ENCODE data around the gene HYAL3. TPM values are rescaled to one million over a fixed set of nuclear protein-coding genes. Genes with fewer than 3 reads are reported as not detected.

Gene HYAL3
- total and polyA plus RNA-seq, 2 of the 13 experiments (the other 11 are each of a cell fraction or from before 2014, with no cell fraction given) = 5.5 to 10.4 TPM

GRCh38 chr3:50275141-50275995 lies 23.8 kb downstream of the HYAL3 start:
- no peak overlapping the region for H3K9ac ChIP-seq (ENCODE audit: insufficient read depth, low read depth, low read length)
- no peaks in the 10 kb centered on the region for H3K9me3 ChIP-seq (ENCODE audit: low read length)
- intact Hi-C loops (cut with micrococcal nuclease; ENCODE audit: unreplicated experiment) (no loop called here), in situ Hi-C loops (cut with HindIII; ENCODE audit: extremely low pct_ligation_motif_present, low pct_unique_long_range_greater_than_20kb) (loop anchor here (10.0 kb wide), 1 partner anchor 81 kb away; the partner anchor contains the start of gene GNAT1)
- no peaks in the 10 kb centered on the region; a peak in 1 of 5 replicates for H3K27me3 ChIP-seq (ENCODE audit: control insufficient read depth in 1 of 2, insufficient read depth in 2 of 2, low read length in 2 of 2)
- H3K4me3 ChIP-seq (replicated peaks in 1 of 3; ENCODE audit: insufficient read depth in 1 of 3, low read depth in 2 of 3, low read length in 3 of 3) = no peak overlapping the region
- ChIA-PET CTCF (ENCODE audit: low intra/inter-chr PET ratio, low total read pairs) (interaction anchor here (1.9 to 6.4 kb wide), 3 partner anchors 16 to 49 kb away, joined by 10 to 81 read pairs (median 63); no protein-coding TSS in a partner anchor), POLR2A (interaction anchor here (0.8 to 1.7 kb wide), 3 partner anchors 10 to 15 kb away, joined by 3 to 7 read pairs (median 4); no protein-coding TSS in a partner anchor)
- peaks cover 59% of the 10 kb centered on the region for H3K4me1 ChIP-seq (ENCODE audit: insufficient read depth, low read length)
- BruUV-seq (replicated peaks) = no TSS peak
- TF ChIP-seq AGO2 (optimal IDR thresholded peaks at IDR 0.05; ENCODE audit: low read depth, low read length) = peak; percentile 69
- TF ChIP-seq HBP1 (CRISPR knock-in tag; IDR thresholded peaks at IDR 0.05; ENCODE audit: low read depth) = no peak
- TF ChIP-seq FOXK2 (IDR thresholded peaks at IDR 0.05) = no peak
- no peak for TF ChIP-seq ZFP41 (CRISPR knock-in tag; IDR thresholded peaks at IDR 0.05; ENCODE audit: borderline replicate concordance)
- TF ChIP-seq ZSCAN5A (CRISPR knock-in tag; IDR thresholded peaks at IDR 0.05; ENCODE audit: borderline replicate concordance) = no peak
- TF ChIP-seq SNRNP70 (IDR thresholded peaks at IDR 0.05; ENCODE audit: low read depth, low read length) = no peak
- peak; percentile 75 for TF ChIP-seq RBFOX2 (IDR thresholded peaks at IDR 0.05; ENCODE audit: low read depth, low read length)
- TF ChIP-seq ZBTB43 (CRISPR knock-in tag; conservative IDR thresholded peaks at IDR 0.05) = no peak
- no peak for TF ChIP-seq SNAI1 (CRISPR knock-in tag; IDR thresholded peaks at IDR 0.05; ENCODE audit: borderline replicate concordance)
- TF ChIP-seq ZNF333 (CRISPR knock-in tag; IDR thresholded peaks at IDR 0.05; ENCODE audit: borderline replicate concordance) = no peak
- TF ChIP-seq NFATC3 (CRISPR knock-in tag; IDR thresholded peaks at IDR 0.05) = no peak
- WGBS (ENCODE audit: low lambda C conversion rate) = 98% methylated on average over 52 of the region's 65 CpGs
- H3K4me2 ChIP-seq (ENCODE audit: low read depth, low read length) = no peak overlapping the region
- H2AFZ ChIP-seq (ENCODE audit: low read length) = no peak overlapping the region
- peaks cover 20% of the 10 kb centered on the region for H3K79me2 ChIP-seq (ENCODE audit: insufficient read depth, low read length)
- FAIRE-seq = no peak
- H3K27ac ChIP-seq (ENCODE audit: extremely low read length, insufficient read depth, low read length) = no peak overlapping the region
- no peak for ATAC-seq
- H4K20me1 ChIP-seq (ENCODE audit: insufficient read depth, low read length) = no peaks in the 10 kb centered on the region; the same call in 1 of the 2 replicates
- DNase-seq (ENCODE audit: low spot score) = no peak
- peaks cover 14 to 30% of the 10 kb centered on the region in 2 experiments for H3K36me3 ChIP-seq (replicated peaks in 1 of 2; ENCODE audit: control insufficient read depth in 1 of 2, insufficient read depth in 2 of 2, low read length in 2 of 2)
